K562 (cell line): ENCODE data around the gene CTDSP2. TPM values are rescaled to one million over a fixed set of nuclear protein-coding genes. Genes with fewer than 3 reads are reported as not detected.

Experiments used
- BRD4 ChIP-seq: fragments of 200-600 bp; sonication (generic); IDR thresholded peaks from 2 replicates; pipeline ENCODE4 v1.6.1; 2017; ENCODE audit warnings: inconsistent platforms
- CCNT2 ChIP-seq: IDR thresholded peaks from 2 replicates; pipeline ENCODE4 v1.6.1; 2011; ENCODE audit warnings: borderline replicate concordance, low read depth, mild to moderate bottlenecking, moderate library complexity, mixed read lengths, low read length; ENCODE audit not compliant: insufficient read length; ENCODE audit errors: extremely low read depth
- CTCFL ChIP-seq: IDR thresholded peaks from 2 replicates; pipeline ENCODE4 v1.6.1; 2011; ENCODE audit warnings: borderline replicate concordance, low read depth, mild to moderate bottlenecking, moderate library complexity, low read length; ENCODE audit not compliant: insufficient read depth, poor library complexity, severe bottlenecking
- E2F4 ChIP-seq: sonication (generic); formaldehyde crosslinking; IDR thresholded peaks from 2 replicates; pipeline ENCODE4 v1.8.0; 2022; ENCODE audit warnings: mild to moderate bottlenecking, low read depth, missing genetic modification reagents
- FOSL1 ChIP-seq: fragments of 200-800 bp; sonication (Bioruptor generic); conservative IDR thresholded peaks from 2 replicates; pipeline ENCODE4 v1.6.1; 2016; ENCODE audit warnings: missing genetic modification characterization, missing compliant biosample characterization
- IFI16 ChIP-seq: fragments of 250-450 bp; sonication (Bioruptor Pico); IDR thresholded peaks from 2 replicates; pipeline ENCODE4 v2.1.2; 2022; ENCODE audit warnings: mild to moderate bottlenecking, inconsistent platforms
- KLF13 ChIP-seq: fragments of 450-650 bp; IDR thresholded peaks from 2 replicates; pipeline ENCODE4 v1.6.1; 2016; ENCODE audit warnings: missing genetic modification characterization, low read depth, mild to moderate bottlenecking, missing compliant biosample characterization, moderate library complexity, borderline replicate concordance
- MTF1 ChIP-seq: fragments of 250-450 bp; sonication (Bioruptor Pico); IDR thresholded peaks from 2 replicates; pipeline ENCODE4 v1.9.0; 2021; ENCODE audit warnings: moderate library complexity, mild to moderate bottlenecking, inconsistent platforms, borderline replicate concordance
- MYNN ChIP-seq, 2 experiments: sonication (generic); formaldehyde crosslinking in 1 of 2; IDR thresholded peaks; 2 replicates each; pipeline versions ENCODE4 v1.5.0 to v1.6.1; 2016 to 2020; ENCODE audit warnings: antibody characterized with exemption in 1 of 2, missing genetic modification reagents in 1 of 2
- NFIX ChIP-seq: fragments of 250-450 bp; sonication (Bioruptor Pico); IDR thresholded peaks from 2 replicates; pipeline ENCODE4 v1.4.0; 2020; ENCODE audit warnings: low read depth, mild to moderate bottlenecking, moderate library complexity
- NR3C1 ChIP-seq: sonication (generic); formaldehyde crosslinking; IDR thresholded peaks from 2 replicates; pipeline ENCODE4 v1.8.1; 2022; ENCODE audit warnings: missing genetic modification reagents
- OTX1 ChIP-seq: fragments of 450-650 bp; formaldehyde crosslinking; IDR thresholded peaks from 2 replicates; pipeline ENCODE4 v1.4.0; 2022; ENCODE audit warnings: mild to moderate bottlenecking
- PHF8 ChIP-seq: fragments of 200-600 bp; sonication (generic); IDR thresholded peaks from 2 replicates; pipeline ENCODE4 v1.6.1; 2012; ENCODE audit warnings: mixed run types, mild to moderate bottlenecking, inconsistent platforms, low read length, moderate library complexity, borderline replicate concordance
- RAD51 ChIP-seq: fragments of 450-650 bp; IDR thresholded peaks from 2 replicates; pipeline ENCODE4 v1.7.1; 2016; ENCODE audit warnings: low read depth, mild to moderate bottlenecking, borderline replicate concordance
- RB1 ChIP-seq: fragments of 450-650 bp; IDR thresholded peaks from 2 replicates; pipeline ENCODE4 v1.6.1; 2017; ENCODE audit warnings: low read depth, mild to moderate bottlenecking
- RBFOX2 ChIP-seq: fragments of 200-400 bp; formaldehyde crosslinking; IDR thresholded peaks from 2 replicates; pipeline ENCODE4 v1.6.1; 2017; ENCODE audit warnings: low read depth, mild to moderate bottlenecking, low read length, moderate library complexity
- RFX1 ChIP-seq: fragments of 450-650 bp; IDR thresholded peaks from 2 replicates; pipeline ENCODE4 v1.6.1; 2016; ENCODE audit warnings: mild to moderate bottlenecking, moderate library complexity
- SAFB ChIP-seq: fragments of 200-400 bp; formaldehyde crosslinking; IDR thresholded peaks from 2 replicates; pipeline ENCODE4 v1.6.1; 2017; ENCODE audit warnings: low read depth, low read length, borderline replicate concordance
- STAG1 ChIP-seq: sonication (generic); formaldehyde crosslinking; IDR thresholded peaks from 2 replicates; pipeline ENCODE4 v1.5.0; 2020; ENCODE audit warnings: missing genetic modification reagents, borderline replicate concordance
- TRIM24 ChIP-seq, 2 experiments: fragments of 450-650 bp; IDR thresholded peaks; 2 replicates each; pipeline ENCODE4 v1.6.1; 2016
- ZBTB7A ChIP-seq: IDR thresholded peaks from 2 replicates; pipeline ENCODE4 v1.6.1; 2011; ENCODE audit warnings: low read depth, mild to moderate bottlenecking, low read length, moderate library complexity, borderline replicate concordance; ENCODE audit not compliant: control insufficient read depth
- ZKSCAN1 ChIP-seq: fragments of 150-350 bp; IDR thresholded peaks from 2 replicates; pipeline ENCODE4 v1.6.1; 2016; ENCODE audit warnings: low read depth, low read length
- ZNF263 ChIP-seq: sonication (generic); formaldehyde crosslinking; IDR thresholded peaks from 2 replicates; pipeline ENCODE4 v1.8.0; 2022; ENCODE audit warnings: mild to moderate bottlenecking, missing genetic modification reagents, borderline replicate concordance
- polyA plus RNA-seq, 8 experiments: library from polyadenylated mRNA; depleted of rRNA in 4 of 8; stranded (reverse) in 5 of 8; unstranded in 3 of 8; fragments of >200 nt; fragmentation: Nextera tagmentation in 2 of 8; fragmentation: Illumina TruSeq in 1 of 8; extraction: Ambion mirVana in 2 of 8; extraction: Trizol in 1 of 8; gene quantifications; 2 replicates each; pipeline versions ENCODE4 v1.2.1 to v1.2.3, GENCODE V29; 2011 to 2014; ENCODE audit warnings: inconsistent platforms in 1 of 8, missing spikeins in 1 of 8
- total RNA-seq, 7 experiments: library from RNA; depleted of rRNA in 6 of 7; stranded (reverse); fragments of >200 nt in 6 of 7; fragmentation: Illumina TruSeq in 2 of 7; extraction: Trizol in 2 of 7; gene quantifications; 2 replicates each; pipeline versions ENCODE4 v1.2.1 to v1.2.3, GENCODE V29; 2011 to 2021; ENCODE audit warnings: low replicate concordance in 1 of 7

The CTDSP2 gene
- total and polyA plus RNA-seq, 9 of the 15 experiments (the other 6 are each of a cell fraction or from before 2014, with no cell fraction given), result 20.4 to 108 (median 47.7) TPM

GRCh38 chr12:57772429-57773322 is 73.9 kb downstream of the CTDSP2 start, which contains the start of gene EEF1AKMT3 (continued):
- no peak for TF ChIP-seq CTCFL
- TF ChIP-seq OTX1 (CRISPR knock-in tag), result no peak
- TF ChIP-seq STAG1, result 0 out of 2 replicates have a peak, but pooled peaks have one; percentile 30
- peak; percentile 79; the same call in 1 of the 2 replicates for TF ChIP-seq ZBTB7A
- 0 out of 2 replicates have a peak, but pooled peaks have one; percentile 7 for TF ChIP-seq RB1
- TF ChIP-seq RBFOX2, result peak; percentile 83
- no peak for TF ChIP-seq NFIX (CRISPR knock-in tag)
- no peak for TF ChIP-seq TRIM24 (IDR thresholded peaks at IDR 0.05)
- no peak for TF ChIP-seq RFX1
- peak; percentile 38; the same call in 1 of the 2 replicates for TF ChIP-seq SAFB
- TF ChIP-seq KLF13, result no peak
- no peak for TF ChIP-seq CCNT2
- 0 out of 2 replicates have a peak, but pooled peaks have one; percentile 67 for TF ChIP-seq BRD4
- TF ChIP-seq ZKSCAN1, result no peak
- TF ChIP-seq ZNF263 (CRISPR knock-in tag), result no peak
- TF ChIP-seq IFI16 (CRISPR knock-in tag), result no peak
- TF ChIP-seq MTF1 (CRISPR knock-in tag), result no peak
- no peak for TF ChIP-seq RAD51
- peak; percentile 18; the same call in 1 of the 2 replicates for TF ChIP-seq PHF8
- TF ChIP-seq E2F4 (CRISPR knock-in tag), result 0 out of 2 replicates have a peak, but pooled peaks have one; percentile 6
- TF ChIP-seq FOSL1 (tag), result no peak
- TF ChIP-seq MYNN (IDR thresholded peaks at IDR 0.05), result no peak
- TF ChIP-seq MYNN (CRISPR knock-in tag; IDR thresholded peaks at IDR 0.05), result no peak
- TF ChIP-seq NR3C1, result no peak
